GM15510 (cell line): Measurements from ENCODE around the gene GNB3.

Experiments
- POLR2A ChIP-seq: IDR thresholded peaks from 3 replicates; pipeline ENCODE4 v1.6.1; 2011; ENCODE audit warnings: borderline replicate concordance; ENCODE audit not compliant: insufficient read length; ENCODE audit errors: extremely low read depth

Gene GNB3

DNA sequence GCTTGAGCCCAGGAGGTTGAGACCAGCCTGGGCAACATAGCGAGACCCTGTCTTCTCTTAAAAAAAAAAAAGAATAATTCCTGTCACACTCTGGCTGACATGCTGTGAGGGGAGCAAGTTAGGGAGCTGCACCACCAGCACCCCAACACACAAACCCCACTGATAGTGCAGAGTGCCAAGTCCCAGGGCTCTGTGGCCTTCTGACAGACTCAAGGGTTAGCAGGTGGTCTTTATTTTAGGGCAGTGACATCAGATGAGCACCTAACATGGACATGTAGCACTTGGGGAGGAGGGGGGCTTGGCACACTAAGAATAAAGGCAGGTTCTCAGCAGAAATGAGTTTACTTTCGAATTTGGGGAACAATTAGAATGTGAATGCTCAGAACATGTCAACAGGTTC, 18.1 kb downstream of the GNB3 start:
- no peak for TF ChIP-seq POLR2A

DNA sequence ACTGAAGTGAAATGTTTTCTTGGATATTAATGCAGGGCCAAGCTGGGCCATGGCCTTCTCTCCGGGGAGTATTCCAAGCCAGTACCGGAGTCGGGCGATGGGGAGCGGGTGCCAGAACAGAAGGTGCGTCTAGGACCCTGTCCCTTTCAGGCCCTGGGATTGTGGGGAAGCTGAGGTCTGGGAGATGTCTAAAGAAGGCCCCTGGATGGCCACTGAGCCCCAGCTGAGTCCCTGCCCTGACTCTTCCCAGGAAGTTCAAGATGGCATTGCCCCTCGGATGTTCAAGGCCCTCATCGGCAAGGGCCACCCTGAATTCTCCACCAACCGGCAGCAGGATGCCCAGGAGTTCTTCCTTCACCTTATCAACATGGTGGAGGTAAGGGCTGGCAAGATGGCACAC, 19.4 kb downstream of the GNB3 start:
- no peak for TF ChIP-seq POLR2A

DNA sequence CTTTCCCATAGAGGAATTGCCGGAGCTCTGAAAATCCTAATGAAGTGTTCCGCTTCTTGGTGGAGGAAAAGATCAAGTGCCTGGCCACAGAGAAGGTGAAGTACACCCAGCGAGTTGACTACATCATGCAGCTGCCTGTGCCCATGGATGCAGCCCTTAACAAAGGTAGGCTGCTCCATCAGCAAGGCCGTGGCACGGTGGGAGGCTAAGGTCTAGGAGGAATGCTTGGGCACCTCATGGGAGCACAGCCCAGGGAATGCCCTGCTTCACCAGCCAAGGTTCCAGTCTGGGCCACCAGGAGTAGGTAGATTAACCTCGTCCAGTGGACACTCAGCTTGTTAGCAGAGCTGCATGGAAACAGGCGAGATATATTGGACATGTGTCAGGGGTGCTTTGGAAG, 20.2 kb downstream of the GNB3 start:
- TF ChIP-seq POLR2A, result no peak

DNA sequence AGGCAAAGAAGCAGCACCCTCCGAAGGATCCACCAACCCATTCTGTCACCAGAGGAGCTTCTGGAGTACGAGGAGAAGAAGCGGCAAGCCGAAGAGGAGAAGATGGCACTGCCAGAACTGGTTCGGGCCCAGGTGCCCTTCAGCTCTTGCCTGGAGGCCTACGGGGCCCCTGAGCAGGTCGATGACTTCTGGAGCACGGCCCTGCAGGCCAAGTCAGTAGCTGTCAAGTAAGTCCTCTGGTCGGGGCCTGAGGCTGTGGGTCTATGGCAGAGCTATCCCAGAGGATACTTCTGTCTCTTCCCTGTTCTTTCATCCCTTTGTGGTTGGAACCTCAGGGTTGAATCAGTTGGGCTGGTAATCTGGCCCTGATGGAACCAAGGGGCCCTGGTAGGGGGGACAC, 20.7 kb downstream of the GNB3 start:
- TF ChIP-seq POLR2A, result no peak

DNA sequence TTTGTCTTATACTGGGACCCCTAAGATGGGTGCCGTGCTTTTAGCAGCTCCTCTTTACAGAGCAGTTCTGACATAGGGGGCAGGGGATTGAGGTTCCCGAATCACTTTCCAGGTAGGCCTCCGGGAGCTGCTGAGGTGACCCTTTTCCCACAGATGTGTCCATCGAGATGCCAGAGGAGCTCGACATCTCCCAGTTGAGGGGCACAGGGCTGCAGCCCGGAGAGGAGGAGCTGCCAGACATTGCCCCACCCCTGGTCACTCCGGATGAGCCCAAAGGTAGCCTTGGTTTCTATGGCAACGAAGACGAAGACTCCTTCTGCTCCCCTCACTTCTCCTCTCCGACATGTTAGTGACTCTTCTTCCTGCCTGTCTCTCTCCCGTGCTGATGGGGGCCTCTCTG, 22.3 kb downstream of the GNB3 start:
- TF ChIP-seq POLR2A, result no peak

DNA sequence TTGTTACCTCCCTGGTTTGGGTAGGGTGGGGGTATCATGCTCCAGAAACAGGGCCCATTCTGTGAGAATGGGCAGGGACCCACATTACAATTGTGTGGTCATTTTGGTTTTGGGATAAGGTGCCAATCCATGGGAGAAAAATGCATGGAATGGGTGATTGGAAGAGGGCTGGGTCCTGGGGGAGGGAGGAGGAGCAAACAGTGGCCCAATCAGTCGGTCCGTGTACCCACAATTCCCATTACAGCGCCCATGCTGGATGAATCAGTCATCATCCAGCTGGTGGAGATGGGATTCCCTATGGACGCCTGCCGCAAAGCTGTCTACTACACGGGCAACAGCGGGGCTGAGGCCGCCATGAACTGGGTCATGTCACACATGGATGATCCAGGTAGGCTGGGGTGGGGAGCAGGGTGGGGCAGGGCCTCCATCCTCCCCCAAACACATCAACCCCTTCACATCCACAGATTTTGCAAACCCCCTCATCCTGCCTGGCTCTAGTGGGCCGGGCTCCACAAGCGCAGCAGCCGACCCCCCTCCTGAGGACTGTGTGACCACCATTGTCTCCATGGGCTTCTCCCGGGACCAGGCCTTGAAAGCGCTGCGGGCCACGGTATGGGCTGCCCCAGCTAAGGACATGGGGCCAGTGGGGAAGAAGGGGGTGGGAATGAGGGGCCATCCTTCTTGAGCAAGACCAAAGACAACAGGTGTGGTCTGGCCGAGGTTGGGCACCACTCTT, 23.0 kb downstream of the GNB3 start:
- no peak for TF ChIP-seq POLR2A

DNA sequence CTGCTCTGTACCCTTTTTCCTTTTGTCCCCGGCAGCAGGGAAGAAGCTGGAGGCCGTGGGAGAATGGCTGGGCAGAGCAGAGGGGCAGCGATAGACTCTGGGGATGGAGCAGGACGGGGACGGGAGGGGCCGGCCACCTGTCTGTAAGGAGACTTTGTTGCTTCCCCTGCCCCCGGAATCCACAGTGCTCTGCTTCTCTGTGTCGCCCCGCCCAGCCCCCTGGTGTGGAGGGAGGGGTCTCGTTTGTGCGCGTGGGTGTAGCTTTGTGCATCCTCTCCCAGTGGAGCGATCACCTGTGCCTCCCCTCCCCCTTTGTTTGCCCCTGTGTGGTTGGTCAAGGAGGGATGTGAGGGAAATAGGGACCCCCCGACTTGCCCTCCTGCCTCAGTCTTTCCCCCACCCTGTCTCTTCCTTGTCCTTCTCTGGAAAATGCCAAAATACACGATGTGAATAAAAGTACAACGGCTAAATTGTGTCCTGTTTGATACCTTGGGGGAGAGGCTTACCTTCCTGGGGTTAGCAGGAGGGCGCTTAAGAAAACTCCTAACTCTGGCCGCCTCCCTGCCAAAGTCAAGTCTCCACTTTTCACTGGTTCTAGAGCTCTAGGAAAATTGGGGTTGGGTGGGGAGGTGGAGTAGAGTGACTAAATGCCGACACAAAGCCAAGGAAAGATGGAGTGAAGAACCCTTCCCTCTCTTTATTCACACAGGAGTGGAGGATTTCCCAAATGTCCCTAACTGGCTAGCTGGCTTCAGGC, 25.6 kb downstream of the GNB3 start:
- TF ChIP-seq POLR2A, result no peak

DNA sequence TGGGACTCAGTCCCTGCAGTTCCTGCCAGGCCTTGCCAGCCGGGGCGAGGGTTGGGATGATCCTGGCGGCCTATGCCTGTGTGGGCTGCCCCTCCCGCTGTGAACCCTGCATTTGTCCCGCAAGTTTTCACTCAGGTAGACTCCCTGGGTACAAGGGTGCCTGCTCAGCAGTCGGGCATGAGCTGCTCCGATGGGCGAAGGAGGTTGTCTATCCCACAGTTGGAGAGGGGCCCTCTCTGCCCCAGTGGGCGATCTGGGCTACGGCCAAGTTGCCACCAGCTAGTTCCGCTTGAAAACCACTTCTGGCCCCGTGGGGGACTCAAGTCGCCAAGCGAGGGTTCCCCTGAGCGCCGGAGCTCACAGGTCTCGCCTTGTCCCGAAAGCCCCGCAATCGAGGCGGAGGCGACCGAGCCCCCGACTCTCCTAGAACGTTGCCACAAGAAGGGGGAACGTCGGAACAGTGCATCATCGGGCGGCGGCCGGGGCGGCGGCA, 26.2 kb downstream of the GNB3 start:
- TF ChIP-seq POLR2A, result no peak

DNA sequence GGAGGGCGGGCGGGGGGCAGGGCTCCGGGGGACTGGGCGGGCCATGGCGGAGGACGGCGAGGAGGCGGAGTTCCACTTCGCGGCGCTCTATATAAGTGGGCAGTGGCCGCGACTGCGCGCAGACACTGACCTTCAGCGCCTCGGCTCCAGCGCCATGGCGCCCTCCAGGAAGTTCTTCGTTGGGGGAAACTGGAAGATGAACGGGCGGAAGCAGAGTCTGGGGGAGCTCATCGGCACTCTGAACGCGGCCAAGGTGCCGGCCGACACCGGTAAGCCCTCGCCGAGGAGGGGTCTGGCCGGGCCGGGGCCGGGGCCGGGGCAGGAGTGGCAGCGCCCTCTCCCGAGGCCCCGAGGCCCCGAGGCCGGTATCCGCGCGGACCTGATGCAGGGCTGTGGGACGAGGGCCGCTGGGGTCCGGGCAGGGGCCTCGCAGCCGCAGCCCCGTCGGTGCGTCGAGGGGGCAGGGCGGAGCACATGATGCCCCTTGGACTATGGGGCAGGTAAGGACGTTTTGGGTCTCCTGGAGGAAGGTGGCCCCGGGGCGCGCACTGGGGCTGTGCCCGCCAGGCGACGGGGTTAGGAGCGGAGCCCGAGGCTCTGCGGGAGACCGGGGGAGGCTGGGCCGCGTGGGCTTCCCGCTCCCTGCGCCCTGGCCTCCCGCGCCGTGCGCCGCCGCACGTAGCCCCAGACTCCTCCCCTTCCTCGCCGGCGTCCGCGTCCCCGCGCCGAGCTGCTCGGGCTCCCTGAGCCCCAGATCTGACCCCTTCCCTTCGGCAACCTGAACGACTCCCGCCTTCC, 26.9 kb downstream of the GNB3 start, which contains the start of gene TPI1:
TPI1 (plus strand) TSS at position 119 of the 798 bp plus-strand sequence; CDS start at position 155, 36 bp downstream.
- peak; percentile 98 for TF ChIP-seq POLR2A

DNA sequence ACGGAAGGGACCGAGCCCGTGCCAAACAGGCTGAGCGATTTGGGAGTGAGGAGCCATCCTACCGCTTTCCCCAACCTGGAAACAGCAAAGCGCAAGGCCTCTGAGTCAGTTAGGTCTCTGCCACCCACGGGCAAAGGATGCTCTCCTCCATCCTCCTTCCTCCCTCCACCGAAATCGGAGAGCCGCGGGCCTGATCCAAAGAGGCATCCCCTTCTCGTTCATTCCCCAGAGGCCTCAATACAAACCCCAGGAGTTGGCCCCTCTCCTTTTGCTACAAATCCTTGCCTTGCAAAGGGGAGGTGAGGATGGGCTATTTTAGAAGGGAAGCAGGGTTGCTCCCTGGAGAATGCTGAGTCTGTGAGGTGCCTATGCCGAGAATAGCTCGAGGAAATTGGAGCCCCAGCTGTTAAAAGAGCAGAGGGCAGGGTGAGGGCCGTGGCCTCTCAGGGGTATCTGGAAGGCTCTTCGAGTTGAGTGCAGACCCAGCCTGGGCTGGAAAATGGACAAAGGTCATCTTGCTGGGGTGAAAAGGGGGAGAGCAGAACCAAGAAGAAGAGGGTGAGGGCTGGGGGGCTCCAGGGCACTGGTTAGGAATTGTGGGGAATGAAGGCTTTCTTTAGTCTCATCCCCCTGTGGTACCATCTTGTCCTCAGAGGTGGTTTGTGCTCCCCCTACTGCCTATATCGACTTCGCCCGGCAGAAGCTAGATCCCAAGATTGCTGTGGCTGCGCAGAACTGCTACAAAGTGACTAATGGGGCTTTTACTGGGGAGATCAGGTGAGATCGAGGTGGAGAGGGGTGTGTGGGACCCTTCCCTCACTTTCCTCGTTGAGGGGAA, 27.7 kb downstream of the GNB3 start:
- no peak for TF ChIP-seq POLR2A

DNA sequence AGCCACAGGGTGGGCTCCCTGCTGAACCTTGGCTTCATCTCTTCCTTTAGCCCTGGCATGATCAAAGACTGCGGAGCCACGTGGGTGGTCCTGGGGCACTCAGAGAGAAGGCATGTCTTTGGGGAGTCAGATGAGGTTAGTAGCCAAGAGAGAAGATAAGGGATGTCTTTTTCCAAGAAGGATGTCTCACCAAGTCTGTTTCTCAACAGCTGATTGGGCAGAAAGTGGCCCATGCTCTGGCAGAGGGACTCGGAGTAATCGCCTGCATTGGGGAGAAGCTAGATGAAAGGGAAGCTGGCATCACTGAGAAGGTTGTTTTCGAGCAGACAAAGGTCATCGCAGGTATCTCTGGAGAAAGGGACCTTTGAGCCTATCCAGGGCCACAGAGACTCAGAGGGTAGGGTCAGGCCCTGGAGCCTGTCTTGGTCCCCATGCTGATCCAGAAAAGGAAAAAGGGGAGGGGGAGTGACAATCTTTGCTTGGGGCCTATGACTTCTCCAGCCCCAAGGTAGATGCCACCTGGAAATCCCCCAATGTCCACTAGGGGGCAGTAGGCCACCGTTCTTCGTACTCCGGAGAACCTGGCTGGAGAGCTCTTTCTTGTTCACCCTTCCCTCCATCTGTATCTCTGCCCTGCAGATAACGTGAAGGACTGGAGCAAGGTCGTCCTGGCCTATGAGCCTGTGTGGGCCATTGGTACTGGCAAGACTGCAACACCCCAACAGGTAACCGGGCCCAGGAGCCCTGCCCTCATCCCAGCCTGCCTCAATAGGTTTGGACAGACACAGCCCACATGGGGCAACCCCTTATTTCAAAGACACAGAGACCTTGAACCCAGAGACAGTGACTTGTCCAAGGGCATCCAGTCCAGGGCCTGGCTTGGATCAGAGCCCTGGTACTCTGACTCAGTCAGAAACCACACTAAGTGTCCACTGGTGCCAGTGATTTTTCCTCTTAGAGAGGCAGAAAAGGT, 28.6 kb downstream of the GNB3 start:
- TF ChIP-seq POLR2A, result no peak

DNA sequence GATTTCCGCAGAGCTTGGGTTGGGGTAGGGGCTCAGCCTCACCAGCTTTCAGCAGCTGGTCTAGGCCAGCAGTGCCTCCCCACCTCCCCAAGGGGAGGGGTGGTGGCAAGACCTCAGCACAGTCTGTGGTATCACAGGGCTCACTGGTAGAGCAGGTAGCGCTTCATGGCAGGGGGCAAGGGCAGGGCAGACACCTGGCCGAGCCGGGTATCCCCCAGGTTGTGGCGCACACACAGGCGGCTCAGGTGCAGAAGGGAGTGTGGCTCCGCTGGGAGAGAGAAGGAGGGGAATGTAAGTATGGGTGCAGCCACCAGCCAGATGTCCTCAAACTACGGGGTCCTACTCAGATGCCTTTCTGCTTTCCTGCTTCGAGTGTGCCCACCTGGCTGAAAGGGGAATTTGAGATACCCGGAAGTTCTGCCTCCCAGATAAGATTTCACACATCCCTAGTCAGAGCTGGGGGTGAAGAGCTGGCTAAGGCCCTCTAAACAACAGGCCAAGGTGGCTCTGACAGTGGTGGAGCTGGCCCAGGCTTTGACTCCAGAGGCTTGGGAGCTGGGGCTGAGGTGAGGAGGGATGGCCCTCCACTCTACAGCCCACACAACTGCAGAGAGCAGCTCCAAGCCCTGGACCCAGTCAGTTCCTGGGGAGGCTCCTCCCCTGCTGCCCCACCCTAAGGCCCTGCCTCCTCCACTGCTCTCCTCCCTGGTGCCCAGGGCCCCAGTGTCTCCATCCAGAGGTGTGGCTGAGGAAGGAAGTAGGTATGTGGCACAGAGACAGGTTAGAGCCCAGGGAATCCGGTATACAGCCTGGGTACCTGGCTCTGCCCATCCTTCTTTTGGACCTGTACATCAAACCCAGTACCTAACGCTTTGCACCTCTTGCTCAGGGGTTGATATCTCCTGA, 30.6 kb downstream of the GNB3 start:
- TF ChIP-seq POLR2A, result no peak
